ENCODE measurements around the gene ATP5PF. TPM values are rescaled to one million over a fixed set of nuclear protein-coding genes. Genes with fewer than 3 reads are reported as not detected.

ATP5PF gene
- total and polyA plus RNA-seq, 2 donors (not counting 1 experiment from before 2014, with no cell fraction given): 36.6 to 58.3 TPM

- peaks cover 0 to 1% of the 10 kb centered on the region in 2 experiments for H3K36me3 ChIP-seq (replicated peaks in 1 of 2; ENCODE audit: control extremely low read depth in 1 of 2, control insufficient read depth in 1 of 2, extremely low read depth in 1 of 2, insufficient read depth in 2 of 2, low read length in 1 of 2)
- H3K4me1 ChIP-seq (ENCODE audit: control insufficient read depth in 2 of 2, insufficient read depth in 2 of 2, low read length in 2 of 2): peaks cover 44 to 47% of the 10 kb centered on the region in 2 donors
- H3K27me3 Mint-ChIP-seq: no peaks in the 10 kb centered on the region
- POLR2A ChIA-PET: no interaction called here
- H3K4me1 Mint-ChIP-seq: peaks cover 58% of the 10 kb centered on the region
- peak overlapping the region; percentile 86 to 87 for H3K27ac ChIP-seq (ENCODE audit: low read length in 2 of 2)
- H2AFZ ChIP-seq (ENCODE audit: insufficient read depth, low read depth, low read length, poor library complexity, severe bottlenecking): peak overlapping the region; percentile 82
- ATAC-seq (ENCODE audit: low read depth): no peak
- H3K9me3 ChIP-seq (ENCODE audit: control extremely low read depth in 1 of 3, control insufficient read depth in 2 of 3, insufficient read depth in 1 of 3, low read length in 2 of 3): no peaks in the 10 kb centered on the region
- DNase-seq: no peak
- CTCF ChIA-PET: interaction anchor here (0.5 to 1.3 kb wide), 4 partner anchors 127 to 1691 kb away, joined by 3 to 8 read pairs (median 4); no protein-coding TSS in a partner anchor
- intact Hi-C loops (cut with micrococcal nuclease): loop anchor here (10.0 kb wide), 2 partner anchors 311 to 429 kb away; no protein-coding TSS in a partner anchor
- peaks cover 88% of the 10 kb centered on the region for H3K79me2 ChIP-seq (ENCODE audit: control insufficient read depth, insufficient read depth, low read length)
- no peaks in the 10 kb centered on the region for H3K27me3 ChIP-seq (replicated peaks in 1 of 4; ENCODE audit: control extremely low read depth in 1 of 4, control insufficient read depth in 3 of 4, insufficient read depth in 4 of 4, low read length in 3 of 4)
- TF ChIP-seq EZH2 (IDR thresholded peaks at IDR 0.05; ENCODE audit: borderline replicate concordance, insufficient read depth, low read depth, low read length, poor library complexity, severe bottlenecking): no peak
- TF ChIP-seq CTCF (IDR thresholded peaks at IDR 0.05): no peak
- H3K4me3 ChIP-seq (ENCODE audit: control extremely low read depth in 1 of 5, extremely low read depth in 1 of 5, insufficient read depth in 1 of 5, low read depth in 2 of 5, low read length in 4 of 5): peak overlapping the region; percentile 69 to 97 (median 76)
- H3K4me2 ChIP-seq (replicated peaks; ENCODE audit: low read depth, low read length, poor library complexity, severe bottlenecking): peak overlapping the region; percentile 83
- no peaks in the 10 kb centered on the region for H3K9me3 Mint-ChIP-seq (ENCODE audit: insufficient read depth)
- peak overlapping the region; percentile 99 for H3K27ac Mint-ChIP-seq
- peak overlapping the region; percentile 84 for H3K9ac ChIP-seq (ENCODE audit: low read length)
- under 1% methylated on average over 43 of the region's 48 CpGs for WGBS (ENCODE audit: insufficient coverage)
- peaks cover 36% of the 10 kb centered on the region for H4K20me1 ChIP-seq (ENCODE audit: control insufficient read depth, insufficient read depth, low read length, poor library complexity, severe bottlenecking)
- peak overlapping the region; percentile 100 for H3K4me3 Mint-ChIP-seq
Measured at GRCh38 chr21:25735646-25736597, 1.2 kb upstream of the ATP5PF start.

- POLR2A ChIA-PET: interaction anchor here (0.6 to 2.0 kb wide), 3 partner anchors 9 to 126 kb away, joined by 3 to 10 read pairs (median 3); partner anchors contain the start of gene MRPL39
- no peak for DNase-seq
Measured at GRCh38 chr21:25734654-25734903, 125 bp downstream of the ATP5PF start.

More at GRCh38 chr21:25734654-25734903, 125 bp downstream of the ATP5PF start:
- H3K27ac ChIP-seq (ENCODE audit: low read length in 2 of 2): peak overlapping the region; percentile 86 to 87
- TF ChIP-seq EZH2 (IDR thresholded peaks at IDR 0.05; ENCODE audit: borderline replicate concordance, insufficient read depth, low read depth, low read length, poor library complexity, severe bottlenecking) (no peak), CTCF (IDR thresholded peaks at IDR 0.05) (no peak)
- H2AFZ ChIP-seq (ENCODE audit: insufficient read depth, low read depth, low read length, poor library complexity, severe bottlenecking): peak overlapping the region; percentile 82
- H3K9me3 ChIP-seq (ENCODE audit: control extremely low read depth in 1 of 3, control insufficient read depth in 2 of 3, insufficient read depth in 1 of 3, low read length in 2 of 3): no peaks in the 10 kb centered on the region
- peak overlapping the region; percentile 84 for H3K9ac ChIP-seq (ENCODE audit: low read length)
- Mint-ChIP-seq H3K27me3 (no peaks in the 10 kb centered on the region), H3K4me1 (peaks cover 53% of the 10 kb centered on the region), H3K9me3 (ENCODE audit: insufficient read depth) (no peaks in the 10 kb centered on the region), H3K27ac (peak overlapping the region; percentile 100), H3K4me3 (peak overlapping the region; percentile 100)
- peaks cover 1 to 6% of the 10 kb centered on the region in 2 experiments for H3K36me3 ChIP-seq (replicated peaks in 1 of 2; ENCODE audit: control extremely low read depth in 1 of 2, control insufficient read depth in 1 of 2, extremely low read depth in 1 of 2, insufficient read depth in 2 of 2, low read length in 1 of 2)
- no peaks in the 10 kb centered on the region for H3K27me3 ChIP-seq (replicated peaks in 1 of 4; ENCODE audit: control extremely low read depth in 1 of 4, control insufficient read depth in 3 of 4, insufficient read depth in 4 of 4, low read length in 3 of 4)
- no peak for ATAC-seq (ENCODE audit: low read depth)
- H3K79me2 ChIP-seq (ENCODE audit: control insufficient read depth, insufficient read depth, low read length): peaks cover 87% of the 10 kb centered on the region
- peak overlapping the region; percentile 69 to 99 (median 95) for H3K4me3 ChIP-seq (ENCODE audit: control extremely low read depth in 1 of 5, extremely low read depth in 1 of 5, insufficient read depth in 1 of 5, low read depth in 2 of 5, low read length in 4 of 5)
- H4K20me1 ChIP-seq (ENCODE audit: control insufficient read depth, insufficient read depth, low read length, poor library complexity, severe bottlenecking): peaks cover 30% of the 10 kb centered on the region
- H3K4me1 ChIP-seq (ENCODE audit: control insufficient read depth in 2 of 2, insufficient read depth in 2 of 2, low read length in 2 of 2): peaks cover 40 to 41% of the 10 kb centered on the region in 2 donors
- intact Hi-C loops (cut with micrococcal nuclease): loop anchor here (1.0 to 10.0 kb wide), 5 partner anchors 127 to 430 kb away; partner anchors contain the start of gene MRPL39
- peak overlapping the region; percentile 83 for H3K4me2 ChIP-seq (replicated peaks; ENCODE audit: low read depth, low read length, poor library complexity, severe bottlenecking)
- CTCF ChIA-PET: interaction anchor here (1.3 to 1.8 kb wide), 2 partner anchors 126 to 129 kb away, joined by 8 to 11 read pairs; no protein-coding TSS in a partner anchor
- WGBS (ENCODE audit: insufficient coverage): 0% methylated on average over 10 of the region's 10 CpGs
